ENCODE results near the gene PCNT. TPM values are rescaled to one million over a fixed set of nuclear protein-coding genes. Genes with fewer than 3 reads are reported as not detected.

Gene PCNT
- total RNA-seq, 1 experiment from 2014 or later = 41.0 TPM

- POLR2A ChIA-PET = no interaction called here
- CTCF ChIA-PET = no interaction called here
- Mint-ChIP-seq H3K27ac (no peak overlapping the region), H3K36me3 (peaks cover 5% of the 10 kb centered on the region), H3K4me1 (peaks cover 3% of the 10 kb centered on the region; the same call in 1 of the 2 replicates), H3K27me3 (ENCODE audit: low read depth) (no peaks in the 10 kb centered on the region), H3K4me3 (no peak overlapping the region), H3K9me3 (no peaks in the 10 kb centered on the region)
- no peak for ATAC-seq
- TF ChIP-seq ATF1 (CRISPR knock-in tag; IDR thresholded peaks at IDR 0.05) (no peak), SMAD3 (CRISPR knock-in tag; IDR thresholded peaks at IDR 0.05; ENCODE audit: borderline replicate concordance) (no peak), PRDM15 (CRISPR knock-in tag; IDR thresholded peaks at IDR 0.05) (no peak), PREB (CRISPR knock-in tag; IDR thresholded peaks at IDR 0.05; ENCODE audit: borderline replicate concordance) (no peak), SOX15 (CRISPR knock-in tag; IDR thresholded peaks at IDR 0.05) (no peak), MLX (CRISPR knock-in tag; IDR thresholded peaks at IDR 0.05) (no peak), EMX1 (CRISPR knock-in tag; IDR thresholded peaks at IDR 0.05) (no peak), AR (CRISPR knock-in tag; IDR thresholded peaks at IDR 0.05) (no peak), STAT6 (CRISPR knock-in tag; conservative IDR thresholded peaks at IDR 0.05; ENCODE audit: low read depth) (no peak), ERG (CRISPR knock-in tag; IDR thresholded peaks at IDR 0.05) (no peak), CREB1 (CRISPR knock-in tag; IDR thresholded peaks at IDR 0.05) (no peak), IRF1 (CRISPR knock-in tag; IDR thresholded peaks at IDR 0.05) (no peak)
- TF ChIP-seq, protein P1, sequence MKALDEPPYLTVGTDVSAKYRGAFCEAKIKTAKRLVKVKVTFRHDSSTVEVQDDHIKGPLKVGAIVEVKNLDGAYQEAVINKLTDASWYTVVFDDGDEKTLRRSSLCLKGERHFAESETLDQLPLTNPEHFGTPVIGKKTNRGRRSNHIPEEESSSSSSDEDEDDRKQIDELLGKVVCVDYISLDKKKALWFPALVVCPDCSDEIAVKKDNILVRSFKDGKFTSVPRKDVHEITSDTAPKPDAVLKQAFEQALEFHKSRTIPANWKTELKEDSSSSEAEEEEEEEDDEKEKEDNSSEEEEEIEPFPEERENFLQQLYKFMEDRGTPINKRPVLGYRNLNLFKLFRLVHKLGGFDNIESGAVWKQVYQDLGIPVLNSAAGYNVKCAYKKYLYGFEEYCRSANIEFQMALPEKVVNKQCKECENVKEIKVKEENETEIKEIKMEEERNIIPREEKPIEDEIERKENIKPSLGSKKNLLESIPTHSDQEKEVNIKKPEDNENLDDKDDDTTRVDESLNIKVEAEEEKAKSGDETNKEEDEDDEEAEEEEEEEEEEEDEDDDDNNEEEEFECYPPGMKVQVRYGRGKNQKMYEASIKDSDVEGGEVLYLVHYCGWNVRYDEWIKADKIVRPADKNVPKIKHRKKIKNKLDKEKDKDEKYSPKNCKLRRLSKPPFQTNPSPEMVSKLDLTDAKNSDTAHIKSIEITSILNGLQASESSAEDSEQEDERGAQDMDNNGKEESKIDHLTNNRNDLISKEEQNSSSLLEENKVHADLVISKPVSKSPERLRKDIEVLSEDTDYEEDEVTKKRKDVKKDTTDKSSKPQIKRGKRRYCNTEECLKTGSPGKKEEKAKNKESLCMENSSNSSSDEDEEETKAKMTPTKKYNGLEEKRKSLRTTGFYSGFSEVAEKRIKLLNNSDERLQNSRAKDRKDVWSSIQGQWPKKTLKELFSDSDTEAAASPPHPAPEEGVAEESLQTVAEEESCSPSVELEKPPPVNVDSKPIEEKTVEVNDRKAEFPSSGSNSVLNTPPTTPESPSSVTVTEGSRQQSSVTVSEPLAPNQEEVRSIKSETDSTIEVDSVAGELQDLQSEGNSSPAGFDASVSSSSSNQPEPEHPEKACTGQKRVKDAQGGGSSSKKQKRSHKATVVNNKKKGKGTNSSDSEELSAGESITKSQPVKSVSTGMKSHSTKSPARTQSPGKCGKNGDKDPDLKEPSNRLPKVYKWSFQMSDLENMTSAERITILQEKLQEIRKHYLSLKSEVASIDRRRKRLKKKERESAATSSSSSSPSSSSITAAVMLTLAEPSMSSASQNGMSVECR (CRISPR knock-in tag; IDR thresholded peaks at IDR 0.05; ENCODE audit: borderline replicate concordance) = no peak
- no peak for DNase-seq (ENCODE audit: low spot score)
These were observed 167.6 kb downstream of the PCNT start for GRCh38 chr21:46491553-46491952.
